AG09319 (cell line): ENCODE data around the gene POLR2M.

ENCODE experiments used
- DNase-seq: peaks from one replicate; pipeline ENCODE4 v3.0.0-alpha.2; 2010; ENCODE audit warnings: low read depth; ENCODE audit errors: extremely low read depth
- TF ChIP-seq, protein P1 (sequence below): IDR thresholded peaks from 2 replicates; pipeline ENCODE4 v1.5.1; 2011; ENCODE audit warnings: low read depth, mild to moderate bottlenecking, inconsistent platforms, low read length, moderate library complexity

POLR2M gene

DNA sequence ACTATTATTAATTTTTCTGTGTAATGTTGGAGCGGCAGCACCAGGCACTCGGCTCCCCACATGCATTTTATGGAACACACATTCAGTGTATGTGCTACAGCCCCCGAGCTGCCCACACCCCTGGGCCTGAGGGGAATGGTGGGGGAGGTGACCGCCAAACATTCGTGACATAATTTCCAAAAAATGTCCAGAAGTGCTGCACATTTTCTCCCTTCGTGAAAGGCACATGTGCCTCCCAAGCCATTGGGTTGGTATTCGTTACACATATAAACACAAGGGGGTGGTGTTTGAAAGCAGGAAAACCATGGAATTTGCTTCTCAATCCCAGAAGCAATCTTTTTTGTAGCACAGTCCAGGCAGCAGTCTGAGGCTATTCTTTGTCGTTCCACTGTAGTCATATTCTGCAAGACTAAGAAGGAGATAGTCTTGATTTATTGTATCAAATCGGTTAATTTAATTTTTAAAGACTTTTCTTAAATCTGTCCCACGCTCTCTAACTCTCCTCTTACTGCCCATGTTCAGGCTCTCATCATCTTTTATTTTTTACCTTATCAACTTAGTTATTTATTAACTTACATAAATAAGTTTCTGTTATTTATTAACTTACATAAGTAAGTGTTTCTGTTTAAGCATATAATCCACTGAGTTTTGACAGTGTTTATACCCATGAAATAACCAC lies 39.2 kb upstream of the POLR2M start:
- TF ChIP-seq, protein P1, sequence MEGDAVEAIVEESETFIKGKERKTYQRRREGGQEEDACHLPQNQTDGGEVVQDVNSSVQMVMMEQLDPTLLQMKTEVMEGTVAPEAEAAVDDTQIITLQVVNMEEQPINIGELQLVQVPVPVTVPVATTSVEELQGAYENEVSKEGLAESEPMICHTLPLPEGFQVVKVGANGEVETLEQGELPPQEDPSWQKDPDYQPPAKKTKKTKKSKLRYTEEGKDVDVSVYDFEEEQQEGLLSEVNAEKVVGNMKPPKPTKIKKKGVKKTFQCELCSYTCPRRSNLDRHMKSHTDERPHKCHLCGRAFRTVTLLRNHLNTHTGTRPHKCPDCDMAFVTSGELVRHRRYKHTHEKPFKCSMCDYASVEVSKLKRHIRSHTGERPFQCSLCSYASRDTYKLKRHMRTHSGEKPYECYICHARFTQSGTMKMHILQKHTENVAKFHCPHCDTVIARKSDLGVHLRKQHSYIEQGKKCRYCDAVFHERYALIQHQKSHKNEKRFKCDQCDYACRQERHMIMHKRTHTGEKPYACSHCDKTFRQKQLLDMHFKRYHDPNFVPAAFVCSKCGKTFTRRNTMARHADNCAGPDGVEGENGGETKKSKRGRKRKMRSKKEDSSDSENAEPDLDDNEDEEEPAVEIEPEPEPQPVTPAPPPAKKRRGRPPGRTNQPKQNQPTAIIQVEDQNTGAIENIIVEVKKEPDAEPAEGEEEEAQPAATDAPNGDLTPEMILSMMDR = peak; percentile 59
- DNase-seq = peak; percentile 38

DNA sequence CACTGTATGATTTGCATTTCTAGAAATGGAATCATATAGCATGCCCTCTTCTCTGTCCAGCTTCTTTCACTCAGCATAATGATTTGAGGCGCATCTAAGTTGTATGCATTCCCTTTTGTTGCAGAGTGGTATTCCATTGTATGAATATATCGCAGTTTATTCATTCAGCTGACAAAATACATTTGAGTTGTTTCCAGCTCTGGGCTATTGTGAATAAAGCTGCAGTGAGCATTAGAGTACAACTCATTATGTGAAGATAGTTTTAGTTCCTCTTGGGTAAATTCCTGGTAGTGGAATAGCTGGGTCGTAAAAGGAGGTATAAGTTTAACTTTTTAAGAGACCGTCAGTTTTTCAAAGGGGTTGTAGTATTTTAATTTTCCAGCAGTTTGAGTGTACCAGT lies 38.5 kb upstream of the POLR2M start:
- no peak for DNase-seq
- TF ChIP-seq, protein P1 = no peak

DNA sequence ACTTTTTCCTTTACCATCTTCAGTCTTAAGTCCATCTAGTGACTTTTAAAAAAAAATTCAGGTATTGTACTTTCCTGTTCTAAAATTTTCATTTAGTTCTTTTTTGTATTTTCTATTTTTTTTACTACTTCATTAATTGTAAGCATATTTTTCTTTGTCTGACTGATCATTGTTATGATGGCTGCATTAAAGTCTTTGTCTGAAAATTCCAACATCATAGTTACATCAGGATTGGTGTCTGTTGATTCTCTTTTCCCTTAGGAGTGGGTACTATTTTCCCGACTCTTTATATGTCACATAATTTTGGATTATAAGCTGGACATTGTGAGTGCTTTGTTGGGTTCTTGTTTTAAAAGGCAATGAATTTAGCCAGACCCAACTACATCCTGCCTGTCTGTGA lies 34.9 kb upstream of the POLR2M start:
- TF ChIP-seq, protein P1 = no peak
- DNase-seq = no peak

DNA sequence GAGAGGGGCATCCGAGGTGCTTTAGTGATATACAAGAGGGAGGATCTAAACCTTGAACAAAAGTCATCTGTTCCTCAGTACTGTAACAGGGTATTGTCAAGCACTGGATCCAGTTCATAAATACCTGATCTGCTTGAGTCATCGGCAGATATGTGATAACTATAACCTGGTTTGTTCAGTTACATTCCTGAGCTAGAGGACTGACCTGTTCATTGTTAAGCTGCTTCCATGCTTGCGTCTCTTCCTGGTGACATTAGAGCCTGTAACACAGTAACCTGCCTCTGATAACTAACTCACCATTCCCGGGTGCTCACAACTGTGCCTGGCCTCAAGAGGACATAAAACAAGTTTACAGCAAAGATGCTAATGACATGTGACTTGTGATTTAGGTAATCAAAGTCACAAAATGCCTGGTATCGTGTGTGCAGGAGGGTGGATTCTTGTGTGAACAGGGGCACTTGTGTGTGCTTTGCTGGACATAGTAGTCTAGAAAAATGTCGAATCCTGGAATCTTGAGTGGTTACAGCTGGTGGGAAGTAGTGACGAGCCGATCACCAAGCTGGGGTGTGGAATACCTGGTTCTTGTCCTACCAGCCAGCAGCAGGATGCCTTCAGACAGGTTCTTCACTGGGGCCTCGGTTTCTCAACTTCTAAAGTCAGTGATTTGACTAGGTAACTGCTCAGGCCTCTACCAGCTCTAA lies 30.9 kb upstream of the POLR2M start:
- no peak for DNase-seq
- TF ChIP-seq, protein P1 = no peak

DNA sequence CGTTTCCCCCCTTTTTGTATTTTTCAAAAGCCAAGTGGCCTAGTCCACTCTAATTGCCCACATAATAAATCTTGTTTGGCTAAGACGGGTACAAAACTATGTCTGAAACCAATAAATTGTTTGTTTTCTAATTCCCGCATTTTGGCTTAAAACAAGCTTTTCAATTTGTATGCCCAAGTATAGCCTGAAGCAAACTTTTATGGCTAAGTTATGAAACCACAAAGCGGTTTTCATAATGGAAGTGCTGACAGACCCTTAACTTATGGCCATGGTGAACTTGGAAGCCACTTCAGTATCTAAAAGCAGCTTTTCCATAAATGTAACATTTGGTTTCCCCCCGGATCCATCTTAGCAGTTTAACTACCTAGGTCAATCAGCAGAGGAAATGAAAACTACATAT lies 29.9 kb upstream of the POLR2M start:
- DNase-seq = no peak
- TF ChIP-seq, protein P1 = no peak

DNA sequence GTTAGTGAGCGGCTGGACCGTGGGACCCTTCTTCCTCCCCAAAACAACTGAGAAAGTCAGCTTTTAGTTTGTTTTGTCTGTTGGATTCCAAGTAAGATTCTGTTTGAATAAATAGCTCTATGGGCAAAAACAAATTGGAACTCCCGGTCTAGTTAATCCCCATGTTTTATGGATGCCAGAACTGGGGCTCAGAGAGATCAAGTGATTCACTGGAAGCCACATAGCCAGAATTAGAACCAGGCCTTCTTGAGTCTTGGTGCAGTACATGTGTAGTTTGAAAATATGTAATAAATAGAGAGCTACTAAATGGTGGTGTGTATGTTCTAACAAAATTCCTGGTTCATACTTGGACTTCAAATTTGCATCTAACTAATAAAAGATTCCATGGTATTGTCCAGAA lies 29.3 kb upstream of the POLR2M start:
- TF ChIP-seq, protein P1 = no peak
- DNase-seq = no peak

DNA sequence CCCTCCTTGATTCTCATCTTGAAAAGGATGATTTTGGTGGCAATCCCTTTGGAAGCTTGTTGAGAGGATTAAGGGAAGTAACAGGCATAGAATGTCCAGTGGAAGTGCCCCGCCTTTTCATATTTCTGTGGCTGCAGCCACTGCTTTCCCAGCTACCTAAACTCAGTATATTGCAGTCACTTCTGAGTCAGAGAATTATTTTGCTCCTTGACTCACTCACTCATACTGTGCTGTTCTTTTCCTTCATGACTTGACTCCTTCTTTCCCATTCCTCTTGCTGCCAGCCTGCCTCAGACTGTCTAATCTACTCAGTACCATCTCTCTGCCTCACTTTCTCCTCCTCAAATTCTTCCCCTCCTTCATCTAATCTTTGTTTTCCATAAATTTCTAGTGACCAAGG lies 26.5 kb upstream of the POLR2M start:
- DNase-seq = no peak

More for the DNA sequence above, 26.5 kb upstream of the POLR2M start:
- TF ChIP-seq, protein P1 = no peak
